Measurements from ENCODE around the gene SAC3D1.

Gene SAC3D1

GRCh38 chr11:65045728-65046127 is 4.7 kb downstream of the SAC3D1 start:
- H3K79me1 ChIP-seq (ENCODE audit: low read depth, low read length): peaks cover 6% of the 10 kb centered on the region
- peaks cover 0 to 1% of the 10 kb centered on the region in 2 donors for H3K4me1 ChIP-seq (ENCODE audit: control insufficient read depth in 2 of 2, insufficient read depth in 1 of 2, low read depth in 1 of 2, low read length in 2 of 2)
- H2AK5ac ChIP-seq (ENCODE audit: low read depth, low read length): no peak overlapping the region
- H4K8ac ChIP-seq (ENCODE audit: low read depth, low read length): no peak overlapping the region
- no peak overlapping the region for H3K4ac ChIP-seq (ENCODE audit: low read length)
- peaks cover 0 to 4% (median 0%) of the 10 kb centered on the region in 3 experiments for H3K27me3 ChIP-seq (ENCODE audit: control insufficient read depth in 3 of 3, insufficient read depth in 3 of 3, low read depth in 1 of 3, low read length in 3 of 3)
- H2BK5ac ChIP-seq (ENCODE audit: low read length): no peak overlapping the region
- no peak overlapping the region for H3K14ac ChIP-seq (ENCODE audit: low read length)
- H3K23ac ChIP-seq (ENCODE audit: low read depth, low read length, poor library complexity): no peak overlapping the region
- H3K9ac ChIP-seq (ENCODE audit: low read depth, low read length, poor library complexity): no peak overlapping the region
- no peak for DNase-seq (ENCODE audit: low spot score)
- H3K36me3 ChIP-seq (replicated peaks in 1 of 2; ENCODE audit: control insufficient read depth in 2 of 2, insufficient read depth in 2 of 2, low read length in 2 of 2): peaks cover 21 to 40% of the 10 kb centered on the region in 2 donors
- no CpG with 5 or more reads among the region's 7 CpGs for WGBS, 2 donors (ENCODE audit: extremely low coverage in 2 of 2, insufficient read length in 2 of 2, insufficient replicate concordance in 1 of 2)
- H2BK15ac ChIP-seq (ENCODE audit: low read length): no peak overlapping the region
- H3K18ac ChIP-seq (ENCODE audit: low read length): no peak overlapping the region
- H3K9me3 ChIP-seq (replicated peaks in 1 of 2; ENCODE audit: control insufficient read depth in 2 of 2, insufficient read depth in 1 of 2, low read depth in 1 of 2, low read length in 2 of 2): no peaks in the 10 kb centered on the region
- H2BK120ac ChIP-seq (ENCODE audit: low read depth, low read length): no peak overlapping the region
- H4K91ac ChIP-seq (ENCODE audit: low read depth, low read length, poor library complexity): no peak overlapping the region
- no peak overlapping the region for H3K4me3 ChIP-seq (ENCODE audit: low read length in 2 of 2)
- H3K27ac ChIP-seq (replicated peaks; ENCODE audit: low read length): no peak overlapping the region
- no peak overlapping the region for H2AFZ ChIP-seq (ENCODE audit: low read length)
- H3K4me2 ChIP-seq (ENCODE audit: insufficient read depth, low read length, poor library complexity, severe bottlenecking): no peak overlapping the region
- no peak overlapping the region for H2BK12ac ChIP-seq (ENCODE audit: low read length)

- Histone ChIP-seq H3K79me1 (ENCODE audit: low read depth, low read length) (peaks cover 3% of the 10 kb centered on the region), H3K18ac (ENCODE audit: low read length) (peak overlapping the region; percentile 38), H3K23ac (ENCODE audit: low read depth, low read length, poor library complexity) (no peak overlapping the region), H2BK12ac (ENCODE audit: low read length) (no peak overlapping the region), H3K9me3 (replicated peaks in 1 of 2; ENCODE audit: control insufficient read depth in 2 of 2, insufficient read depth in 1 of 2, low read depth in 1 of 2, low read length in 2 of 2) (no peaks in the 10 kb centered on the region), H2AK5ac (ENCODE audit: low read depth, low read length) (peak overlapping the region; percentile 16), H3K27me3 (ENCODE audit: control insufficient read depth in 3 of 3, insufficient read depth in 3 of 3, low read depth in 1 of 3, low read length in 3 of 3) (peaks cover 0 to 4% (median 2%) of the 10 kb centered on the region in 3 experiments), H3K4ac (ENCODE audit: low read length) (no peak overlapping the region), H2AFZ (ENCODE audit: low read length) (no peak overlapping the region), H3K4me1 (ENCODE audit: control insufficient read depth in 2 of 2, insufficient read depth in 1 of 2, low read depth in 1 of 2, low read length in 2 of 2) (peaks cover 0 to 1% of the 10 kb centered on the region in 2 donors), H3K9ac (ENCODE audit: low read depth, low read length, poor library complexity) (no peak overlapping the region), H3K14ac (ENCODE audit: low read length) (no peak overlapping the region), H4K8ac (ENCODE audit: low read depth, low read length) (no peak overlapping the region), H3K4me3 (ENCODE audit: low read length in 2 of 2) (peak overlapping the region in 1 of 2 donors; percentile 3), H4K91ac (ENCODE audit: low read depth, low read length, poor library complexity) (no peak overlapping the region), H3K27ac (replicated peaks; ENCODE audit: low read length) (no peak overlapping the region), H2BK15ac (ENCODE audit: low read length) (no peak overlapping the region), H2BK5ac (ENCODE audit: low read length) (no peak overlapping the region), H3K36me3 (replicated peaks in 1 of 2; ENCODE audit: control insufficient read depth in 2 of 2, insufficient read depth in 2 of 2, low read length in 2 of 2) (peaks cover 19 to 36% of the 10 kb centered on the region in 2 donors), H3K4me2 (ENCODE audit: insufficient read depth, low read length, poor library complexity, severe bottlenecking) (peak overlapping the region; percentile 35), H2BK120ac (ENCODE audit: low read depth, low read length) (no peak overlapping the region)
- no peak for DNase-seq (ENCODE audit: low spot score)
- no CpG with 5 or more reads among the region's 56 CpGs for WGBS, 2 donors (ENCODE audit: extremely low coverage in 2 of 2, insufficient read length in 2 of 2, insufficient replicate concordance in 1 of 2)
These were observed 6.8 kb downstream of the SAC3D1 start for GRCh38 chr11:65047581-65048422.

- Histone ChIP-seq H3K4me3 (ENCODE audit: low read length in 2 of 2) (peak overlapping the region in 1 of 2 donors; percentile 67), H2BK15ac (ENCODE audit: low read length) (no peak overlapping the region), H3K36me3 (replicated peaks in 1 of 2; ENCODE audit: control insufficient read depth in 2 of 2, insufficient read depth in 2 of 2, low read length in 2 of 2) (peaks cover under 1 to 2% of the 10 kb centered on the region in 2 donors), H4K8ac (ENCODE audit: low read depth, low read length) (no peak overlapping the region), H3K18ac (ENCODE audit: low read length) (no peak overlapping the region), H3K79me1 (ENCODE audit: low read depth, low read length) (no peaks in the 10 kb centered on the region), H3K9me3 (replicated peaks in 1 of 2; ENCODE audit: control insufficient read depth in 2 of 2, insufficient read depth in 1 of 2, low read depth in 1 of 2, low read length in 2 of 2) (no peaks in the 10 kb centered on the region), H4K91ac (ENCODE audit: low read depth, low read length, poor library complexity) (no peak overlapping the region), H2AFZ (ENCODE audit: low read length) (no peak overlapping the region), H2BK120ac (ENCODE audit: low read depth, low read length) (no peak overlapping the region), H3K4me1 (ENCODE audit: control insufficient read depth in 2 of 2, insufficient read depth in 1 of 2, low read depth in 1 of 2, low read length in 2 of 2) (peaks cover 0 to 1% of the 10 kb centered on the region in 2 donors), H2BK5ac (ENCODE audit: low read length) (no peak overlapping the region), H3K14ac (ENCODE audit: low read length) (no peak overlapping the region), H3K9ac (ENCODE audit: low read depth, low read length, poor library complexity) (no peak overlapping the region), H3K23ac (ENCODE audit: low read depth, low read length, poor library complexity) (no peak overlapping the region), H3K27me3 (ENCODE audit: control insufficient read depth in 3 of 3, insufficient read depth in 3 of 3, low read depth in 1 of 3, low read length in 3 of 3) (peaks cover 0 to 19% (median 5%) of the 10 kb centered on the region in 3 experiments), H2BK12ac (ENCODE audit: low read length) (no peak overlapping the region), H3K27ac (replicated peaks; ENCODE audit: low read length) (no peak overlapping the region), H2AK5ac (ENCODE audit: low read depth, low read length) (no peak overlapping the region), H3K4ac (ENCODE audit: low read length) (no peak overlapping the region), H3K4me2 (ENCODE audit: insufficient read depth, low read length, poor library complexity, severe bottlenecking) (no peak overlapping the region)
- WGBS, 2 donors (ENCODE audit: extremely low coverage in 2 of 2, insufficient read length in 2 of 2, insufficient replicate concordance in 1 of 2): no CpG with 5 or more reads among the region's 9 CpGs
- DNase-seq (ENCODE audit: low spot score): no peak
These were observed 10.4 kb downstream of the SAC3D1 start for GRCh38 chr11:65051398-65051858.

- H3K36me3 ChIP-seq (replicated peaks in 1 of 2; ENCODE audit: control insufficient read depth in 2 of 2, insufficient read depth in 2 of 2, low read length in 2 of 2): no peaks in the 10 kb centered on the region
- H3K4ac ChIP-seq (ENCODE audit: low read length): no peak overlapping the region
- H3K27ac ChIP-seq (replicated peaks; ENCODE audit: low read length): no peak overlapping the region
- no peak for DNase-seq (ENCODE audit: low spot score)
- H3K79me1 ChIP-seq (ENCODE audit: low read depth, low read length): peaks cover 3% of the 10 kb centered on the region
- H3K18ac ChIP-seq (ENCODE audit: low read length): no peak overlapping the region
- no CpG with 5 or more reads among the region's 8 CpGs for WGBS, 2 donors (ENCODE audit: extremely low coverage in 2 of 2, insufficient read length in 2 of 2, insufficient replicate concordance in 1 of 2)
- no peak overlapping the region for H3K14ac ChIP-seq (ENCODE audit: low read length)
- peaks cover 0 to 22% (median 2%) of the 10 kb centered on the region in 3 experiments for H3K27me3 ChIP-seq (ENCODE audit: control insufficient read depth in 3 of 3, insufficient read depth in 3 of 3, low read depth in 1 of 3, low read length in 3 of 3)
- peak overlapping the region; percentile 40 for H2AK5ac ChIP-seq (ENCODE audit: low read depth, low read length)
- no peaks in the 10 kb centered on the region for H3K9me3 ChIP-seq (replicated peaks in 1 of 2; ENCODE audit: control insufficient read depth in 2 of 2, insufficient read depth in 1 of 2, low read depth in 1 of 2, low read length in 2 of 2)
- no peak overlapping the region for H2BK5ac ChIP-seq (ENCODE audit: low read length)
- no peak overlapping the region for H3K4me2 ChIP-seq (ENCODE audit: insufficient read depth, low read length, poor library complexity, severe bottlenecking)
- H2BK15ac ChIP-seq (ENCODE audit: low read length): peak overlapping the region; percentile 85
- no peak overlapping the region for H2BK120ac ChIP-seq (ENCODE audit: low read depth, low read length)
- H3K23ac ChIP-seq (ENCODE audit: low read depth, low read length, poor library complexity): peak overlapping the region; percentile 44
- H2BK12ac ChIP-seq (ENCODE audit: low read length): no peak overlapping the region
- H2AFZ ChIP-seq (ENCODE audit: low read length): no peak overlapping the region
- no peak overlapping the region for H4K8ac ChIP-seq (ENCODE audit: low read depth, low read length)
- H3K4me1 ChIP-seq (ENCODE audit: control insufficient read depth in 2 of 2, insufficient read depth in 1 of 2, low read depth in 1 of 2, low read length in 2 of 2): no peaks in the 10 kb centered on the region
- H3K4me3 ChIP-seq (ENCODE audit: low read length in 2 of 2): peak overlapping the region in 1 of 2 donors; percentile 12
- peak overlapping the region; percentile 4 for H3K9ac ChIP-seq (ENCODE audit: low read depth, low read length, poor library complexity)
- H4K91ac ChIP-seq (ENCODE audit: low read depth, low read length, poor library complexity): no peak overlapping the region
These were observed 13.0 kb downstream of the SAC3D1 start for GRCh38 chr11:65053827-65054508.

All from neuronal stem cell (in vitro differentiated cells).